Measurements from ENCODE around the gene PPIF.

- TF ChIP-seq POLR2AphosphoS5 (IDR thresholded peaks at IDR 0.05; ENCODE audit: low read depth) (no peak), CTCF (IDR thresholded peaks at IDR 0.05; ENCODE audit: insufficient read depth, low read length) (no peak), GABPA (IDR thresholded peaks at IDR 0.05; ENCODE audit: low read depth) (no peak), REST (IDR thresholded peaks at IDR 0.05; ENCODE audit: insufficient replicate concordance, low read depth) (no peak)
These were observed 16.0 kb upstream of the PPIF start for GRCh38 chr10:79331226-79331625.

Measured in HL-60 (cell line).